ENCODE results near the gene WDR17. TPM values are rescaled to one million over a fixed set of nuclear protein-coding genes. Genes with fewer than 3 reads are reported as not detected.

The WDR17 gene
- polyA plus RNA-seq, 1 experiment = 1.2 TPM

GRCh38 chr4:176217510-176217909, 151.9 kb downstream of the WDR17 start:
- Histone ChIP-seq H3K27ac (ENCODE audit: low read depth, low read length) (no peak overlapping the region), H3K27me3 (ENCODE audit: control insufficient read depth, insufficient read depth, low read length) (no peaks in the 10 kb centered on the region), H3K4me3 (ENCODE audit: low read depth, low read length) (no peak overlapping the region), H3K9me3 (ENCODE audit: control insufficient read depth, insufficient read depth, low read length) (no peaks in the 10 kb centered on the region)
- TF ChIP-seq, protein P1, sequence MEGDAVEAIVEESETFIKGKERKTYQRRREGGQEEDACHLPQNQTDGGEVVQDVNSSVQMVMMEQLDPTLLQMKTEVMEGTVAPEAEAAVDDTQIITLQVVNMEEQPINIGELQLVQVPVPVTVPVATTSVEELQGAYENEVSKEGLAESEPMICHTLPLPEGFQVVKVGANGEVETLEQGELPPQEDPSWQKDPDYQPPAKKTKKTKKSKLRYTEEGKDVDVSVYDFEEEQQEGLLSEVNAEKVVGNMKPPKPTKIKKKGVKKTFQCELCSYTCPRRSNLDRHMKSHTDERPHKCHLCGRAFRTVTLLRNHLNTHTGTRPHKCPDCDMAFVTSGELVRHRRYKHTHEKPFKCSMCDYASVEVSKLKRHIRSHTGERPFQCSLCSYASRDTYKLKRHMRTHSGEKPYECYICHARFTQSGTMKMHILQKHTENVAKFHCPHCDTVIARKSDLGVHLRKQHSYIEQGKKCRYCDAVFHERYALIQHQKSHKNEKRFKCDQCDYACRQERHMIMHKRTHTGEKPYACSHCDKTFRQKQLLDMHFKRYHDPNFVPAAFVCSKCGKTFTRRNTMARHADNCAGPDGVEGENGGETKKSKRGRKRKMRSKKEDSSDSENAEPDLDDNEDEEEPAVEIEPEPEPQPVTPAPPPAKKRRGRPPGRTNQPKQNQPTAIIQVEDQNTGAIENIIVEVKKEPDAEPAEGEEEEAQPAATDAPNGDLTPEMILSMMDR (IDR thresholded peaks at IDR 0.05; ENCODE audit: low read depth, low read length) = no peak
- CTCF ChIA-PET = no interaction called here
- DNase-seq (ENCODE audit: low read depth, low spot score) = no peak
- POLR2A ChIA-PET = no interaction called here

DNA sequence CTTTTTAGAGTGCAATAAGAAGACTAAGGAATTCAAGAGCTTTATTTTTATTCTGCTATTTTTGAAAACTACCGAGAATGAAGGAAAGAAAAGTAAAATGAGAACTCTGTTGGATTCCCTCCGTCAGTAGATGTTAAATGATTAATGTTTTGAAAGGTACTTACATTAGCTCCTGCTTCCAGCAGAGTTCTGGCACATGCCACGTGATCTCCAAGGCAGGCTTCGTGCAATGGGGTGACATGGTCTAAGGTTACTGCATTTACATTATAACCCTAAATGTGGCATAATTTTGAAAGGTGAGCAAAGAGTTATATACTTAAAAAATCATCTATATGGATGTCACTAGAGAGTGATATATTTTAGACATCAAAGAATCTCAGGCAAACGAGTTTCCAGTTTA, 156.5 kb downstream of the WDR17 start:
- no peaks in the 10 kb centered on the region for H3K9me3 ChIP-seq (ENCODE audit: control insufficient read depth, insufficient read depth, low read length)
- DNase-seq (ENCODE audit: low read depth, low spot score) = no peak
- TF ChIP-seq, protein P1 (IDR thresholded peaks at IDR 0.05; ENCODE audit: low read depth, low read length) = no peak
- ChIA-PET POLR2A (no interaction called here), CTCF (no interaction called here)
- H3K27ac ChIP-seq (ENCODE audit: low read depth, low read length) = no peak overlapping the region
- no peaks in the 10 kb centered on the region for H3K27me3 ChIP-seq (ENCODE audit: control insufficient read depth, insufficient read depth, low read length)
- H3K4me3 ChIP-seq (ENCODE audit: low read depth, low read length) = no peak overlapping the region

DNA sequence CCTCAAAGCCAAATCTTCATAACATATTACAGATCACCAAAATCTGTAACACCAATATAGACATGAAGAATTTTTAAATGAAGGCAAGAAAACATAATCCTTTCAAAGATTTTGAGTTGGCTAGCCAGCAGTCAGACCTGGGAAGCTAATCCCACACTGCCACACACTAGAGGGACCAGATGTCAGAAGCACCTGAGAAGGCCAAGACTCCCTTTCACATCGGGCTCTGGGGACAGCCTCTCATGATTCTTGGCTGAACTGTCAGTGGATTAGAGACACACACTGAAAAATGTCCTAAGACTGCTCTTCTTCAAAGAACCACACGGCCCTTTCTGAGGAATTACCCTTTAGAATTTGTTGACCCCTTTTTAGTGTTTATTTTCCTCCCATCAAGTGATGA, 157.9 kb downstream of the WDR17 start:
- CTCF ChIA-PET = no interaction called here
- Histone ChIP-seq H3K4me3 (ENCODE audit: low read depth, low read length) (no peak overlapping the region), H3K9me3 (ENCODE audit: control insufficient read depth, insufficient read depth, low read length) (no peaks in the 10 kb centered on the region), H3K27me3 (ENCODE audit: control insufficient read depth, insufficient read depth, low read length) (no peaks in the 10 kb centered on the region), H3K27ac (ENCODE audit: low read depth, low read length) (no peak overlapping the region)
- no peak for DNase-seq (ENCODE audit: low read depth, low spot score)
- TF ChIP-seq, protein P1 (IDR thresholded peaks at IDR 0.05; ENCODE audit: low read depth, low read length) = no peak
- POLR2A ChIA-PET = no interaction called here

DNA sequence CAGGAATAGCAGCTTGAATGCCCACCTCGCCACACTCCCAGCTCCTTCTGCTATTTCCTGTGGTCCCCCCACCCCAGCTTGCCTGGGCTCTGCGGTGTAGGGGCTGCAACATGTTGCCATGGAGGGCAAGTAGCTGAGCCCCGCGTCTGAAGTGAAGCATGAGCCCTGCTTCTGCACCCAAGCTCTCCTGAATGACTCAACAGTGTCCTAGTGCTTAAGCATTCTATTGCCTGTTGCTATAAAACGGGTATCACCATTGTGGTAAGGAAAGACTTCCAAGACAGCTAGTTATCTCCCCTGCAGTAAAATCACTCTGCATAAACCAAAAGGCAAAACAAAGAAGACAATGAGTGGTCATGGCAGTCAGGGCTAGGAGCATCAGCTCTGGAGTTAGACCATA, 161.1 kb downstream of the WDR17 start:
- H3K27ac ChIP-seq (ENCODE audit: low read depth, low read length) = no peak overlapping the region
- DNase-seq (ENCODE audit: low read depth, low spot score) = no peak
- CTCF ChIA-PET = no interaction called here
- no peak overlapping the region for H3K4me3 ChIP-seq (ENCODE audit: low read depth, low read length)
- TF ChIP-seq, protein P1 (IDR thresholded peaks at IDR 0.05; ENCODE audit: low read depth, low read length) = no peak
- H3K9me3 ChIP-seq (ENCODE audit: control insufficient read depth, insufficient read depth, low read length) = no peaks in the 10 kb centered on the region
- H3K27me3 ChIP-seq (ENCODE audit: control insufficient read depth, insufficient read depth, low read length) = no peaks in the 10 kb centered on the region
- POLR2A ChIA-PET = no interaction called here

- CTCF ChIA-PET = interaction anchor here (0.9 kb wide), 1 partner anchor 111 kb away, joined by 3 read pairs; no protein-coding TSS in a partner anchor
- TF ChIP-seq, protein P1 (IDR thresholded peaks at IDR 0.05; ENCODE audit: low read depth, low read length) = no peak
Observed at GRCh38 chr4:176229645-176230044, 164.0 kb downstream of the WDR17 start.

More at GRCh38 chr4:176229645-176230044, 164.0 kb downstream of the WDR17 start:
- Histone ChIP-seq H3K4me3 (ENCODE audit: low read depth, low read length) (no peak overlapping the region), H3K27ac (ENCODE audit: low read depth, low read length) (no peak overlapping the region), H3K27me3 (ENCODE audit: control insufficient read depth, insufficient read depth, low read length) (no peaks in the 10 kb centered on the region), H3K9me3 (ENCODE audit: control insufficient read depth, insufficient read depth, low read length) (no peaks in the 10 kb centered on the region)
- DNase-seq (ENCODE audit: low read depth, low spot score) = no peak
- POLR2A ChIA-PET = no interaction called here

Small RNA genes lying within 50 kb of the gene (small RNA-seq; reads per million reads assigned to genes)
- not detected for gene RF00432 (ENCODE audit: insufficient read length, low read depth)

Other genes starting within 250 kb of the WDR17 start
- 0.09 and 0.11 TPM in 2 replicates for gene SPATA4, start 129.7 kb downstream of the WDR17 start, polyA plus RNA-seq (2011; rRNA removed)
- 0.38 and 0.63 TPM in 2 replicates for gene ASB5, start 203.4 kb downstream of the WDR17 start, polyA plus RNA-seq (2011; rRNA removed)

All from AG04450 (cell line).